ENCODE measurements around the gene CACNA1C.

The CACNA1C gene

GRCh38 chr12:2191534-2192153 lies 138.9 kb downstream of the CACNA1C start:
- Histone ChIP-seq H4K20me1 (ENCODE audit: insufficient read depth, low read length) (peaks cover 5% of the 10 kb centered on the region; the same call in 1 of the 2 replicates), H2AFZ (ENCODE audit: low read depth, low read length) (no peak overlapping the region), H3K27ac (ENCODE audit: low read length) (no peak overlapping the region), H3K4me1 (ENCODE audit: insufficient read depth, low read length) (no peaks in the 10 kb centered on the region), H3K79me2 (ENCODE audit: insufficient read depth, low read length) (no peaks in the 10 kb centered on the region), H3K9me3 (ENCODE audit: insufficient read depth, low read length, severe bottlenecking) (no peaks in the 10 kb centered on the region), H3K4me2 (ENCODE audit: insufficient read depth, low read length) (no peak overlapping the region), H3K9ac (ENCODE audit: low read depth, low read length) (no peak overlapping the region), H3K27me3 (ENCODE audit: insufficient read depth, low read length, poor library complexity) (peaks cover 13% of the 10 kb centered on the region), H3K36me3 (ENCODE audit: insufficient read depth, low read length) (no peaks in the 10 kb centered on the region), H3K4me3 (ENCODE audit: low read depth in 1 of 2, low read length in 2 of 2) (no peak overlapping the region)
- ATAC-seq (ENCODE audit: insufficient read depth, low read depth) (no peak), DNase-seq (no peak)
- TF ChIP-seq EZH2 (IDR thresholded peaks at IDR 0.05; ENCODE audit: borderline replicate concordance, low read depth, low read length, severe bottlenecking) (no peak), CTCF (IDR thresholded peaks at IDR 0.05; ENCODE audit: borderline replicate concordance, extremely low read depth, low read length, poor library complexity, severe bottlenecking) (no peak)

DNA sequence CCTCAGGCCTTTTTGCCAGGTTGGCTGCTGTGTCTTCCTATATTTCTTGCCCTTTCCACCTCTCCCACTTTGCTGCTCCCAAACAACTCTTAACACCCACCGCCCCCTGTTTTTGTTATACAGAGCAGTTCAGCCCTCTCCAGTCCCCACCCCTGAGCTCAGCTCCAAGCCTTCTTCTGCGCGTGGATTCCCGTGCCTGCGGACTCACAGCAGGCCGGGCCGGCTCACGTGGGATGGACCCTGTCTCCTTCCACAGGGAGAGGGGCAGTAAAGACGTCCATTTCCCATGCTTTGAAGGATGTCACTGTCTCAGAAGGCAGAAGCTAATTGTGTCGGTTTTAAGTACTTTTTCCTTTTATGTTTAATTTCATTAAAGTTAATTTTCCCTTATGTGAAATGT lies 139.4 kb downstream of the CACNA1C start:
- H3K9ac ChIP-seq (ENCODE audit: low read depth, low read length): no peak overlapping the region
- TF ChIP-seq EZH2 (IDR thresholded peaks at IDR 0.05; ENCODE audit: borderline replicate concordance, low read depth, low read length, severe bottlenecking) (no peak), CTCF (IDR thresholded peaks at IDR 0.05; ENCODE audit: borderline replicate concordance, extremely low read depth, low read length, poor library complexity, severe bottlenecking) (no peak)

GRCh38 chr12:2194060-2194459 lies 141.3 kb downstream of the CACNA1C start:
- peaks cover 21% of the 10 kb centered on the region for H3K27me3 ChIP-seq (ENCODE audit: insufficient read depth, low read length, poor library complexity)
- no peaks in the 10 kb centered on the region for H3K79me2 ChIP-seq (ENCODE audit: insufficient read depth, low read length)
- H3K4me2 ChIP-seq (ENCODE audit: insufficient read depth, low read length): no peak overlapping the region
- H3K9me3 ChIP-seq (ENCODE audit: insufficient read depth, low read length, severe bottlenecking): no peaks in the 10 kb centered on the region
- H3K9ac ChIP-seq (ENCODE audit: low read depth, low read length): no peak overlapping the region
- no peaks in the 10 kb centered on the region for H3K4me1 ChIP-seq (ENCODE audit: insufficient read depth, low read length)
- no peak overlapping the region for H3K4me3 ChIP-seq (ENCODE audit: low read depth in 1 of 2, low read length in 2 of 2)
- no peaks in the 10 kb centered on the region for H3K36me3 ChIP-seq (ENCODE audit: insufficient read depth, low read length)
- H2AFZ ChIP-seq (ENCODE audit: low read depth, low read length): no peak overlapping the region
- H4K20me1 ChIP-seq (ENCODE audit: insufficient read depth, low read length): peaks cover 5% of the 10 kb centered on the region; the same call in 1 of the 2 replicates
- DNase-seq (no peak), ATAC-seq (ENCODE audit: insufficient read depth, low read depth) (no peak)
- TF ChIP-seq CTCF (IDR thresholded peaks at IDR 0.05; ENCODE audit: borderline replicate concordance, extremely low read depth, low read length, poor library complexity, severe bottlenecking) (no peak), EZH2 (IDR thresholded peaks at IDR 0.05; ENCODE audit: borderline replicate concordance, low read depth, low read length, severe bottlenecking) (no peak)
- no peak overlapping the region for H3K27ac ChIP-seq (ENCODE audit: low read length)

More for the DNA sequence above, 139.4 kb downstream of the CACNA1C start:
- H3K79me2 ChIP-seq (ENCODE audit: insufficient read depth, low read length): no peaks in the 10 kb centered on the region
- H3K4me3 ChIP-seq (ENCODE audit: low read depth in 1 of 2, low read length in 2 of 2): no peak overlapping the region
- H4K20me1 ChIP-seq (ENCODE audit: insufficient read depth, low read length): peaks cover 5% of the 10 kb centered on the region; the same call in 1 of the 2 replicates
- H2AFZ ChIP-seq (ENCODE audit: low read depth, low read length): no peak overlapping the region
- DNase-seq (no peak), ATAC-seq (ENCODE audit: insufficient read depth, low read depth) (no peak)
- no peak overlapping the region for H3K4me2 ChIP-seq (ENCODE audit: insufficient read depth, low read length)
- no peaks in the 10 kb centered on the region for H3K36me3 ChIP-seq (ENCODE audit: insufficient read depth, low read length)
- peaks cover 15% of the 10 kb centered on the region for H3K27me3 ChIP-seq (ENCODE audit: insufficient read depth, low read length, poor library complexity)
- no peaks in the 10 kb centered on the region for H3K4me1 ChIP-seq (ENCODE audit: insufficient read depth, low read length)
- no peak overlapping the region for H3K27ac ChIP-seq (ENCODE audit: low read length)
- no peaks in the 10 kb centered on the region for H3K9me3 ChIP-seq (ENCODE audit: insufficient read depth, low read length, severe bottlenecking)

All from DND-41 (cell line).